B cell (primary cell): ENCODE measurements around the gene TBC1D22A. TPM values are rescaled to one million over a fixed set of nuclear protein-coding genes. Genes with fewer than 3 reads are reported as not detected.
"Not testable (repeated sequence)": the region's sequence is repeated elsewhere in the genome, so short reads cannot be mapped to it uniquely, and the experiment has no call there.

Source experiments
- ATAC-seq: fragments of 200-7000 bp; cut with Tn5 transposase; one replicate; pipeline ENCODE4 v1.10.0; 2021; ENCODE audit warnings: low read depth, mild to moderate bottlenecking, moderate number of reproducible peaks, moderate library complexity
- CTCF ChIA-PET: fragments of 350-600 bp; sonication (Branson Sonifier 250); formaldehyde crosslinking; loops from one replicate; lab custom pipeline; 2021; ENCODE audit warnings: antibody characterized with exemption, inconsistent platforms; lab: Charles Lee
- POLR2A ChIA-PET: fragments of 350-600 bp; sonication (Branson Sonifier 250); formaldehyde crosslinking; loops from one replicate; lab custom pipeline; 2021; ENCODE audit warnings: antibody characterized with exemption; lab: Charles Lee
- DNase-seq: peaks from one replicate; pipeline ENCODE4 v3.0.0; 2013
- H2AFZ ChIP-seq: 2 replicates; pipeline ENCODE4 v1.6.1; 2012; ENCODE audit warnings: mild to moderate bottlenecking, low read depth, low read length; ENCODE audit not compliant: insufficient read depth, poor library complexity, severe bottlenecking
- H3K27ac ChIP-seq, 2 donors: 1 replicate in 1 of 2; 2 replicates in 1 of 2; pipeline ENCODE4 v1.5.1; 2012 to 2013; ENCODE audit warnings: low read length in 2 of 2, mild to moderate bottlenecking in 2 of 2, moderate library complexity in 1 of 2
- H3K27me3 ChIP-seq, 4 experiments: fragments of 200-600 bp in 1 of 4; sonication (generic) in 1 of 4; replicated peaks in 1 of 4; 1 replicate in 2 of 4; 2 replicates in 2 of 4; pipeline versions ENCODE4 v1.6.1 to v1.7.0; 2013 to 2016; ENCODE audit warnings: low read length in 3 of 4, mild to moderate bottlenecking in 2 of 4, mixed read lengths in 1 of 4, moderate library complexity in 1 of 4; ENCODE audit not compliant: insufficient read depth in 4 of 4, control insufficient read depth in 3 of 4; ENCODE audit errors: control extremely low read depth in 1 of 4
- H3K36me3 ChIP-seq, 2 experiments: replicated peaks in 1 of 2; 1 replicate in 1 of 2; 2 replicates in 1 of 2; pipeline versions ENCODE4 v1.6.1 to v1.7.1; 2013; ENCODE audit warnings: low read length in 1 of 2; ENCODE audit not compliant: insufficient read depth in 2 of 2, control insufficient read depth in 1 of 2; ENCODE audit errors: control extremely low read depth in 1 of 2, extremely low read depth in 1 of 2
- H3K4me1 ChIP-seq, 2 donors: fragments of 200-600 bp in 1 of 2; sonication (generic) in 1 of 2; 1 replicate in 1 of 2; 2 replicates in 1 of 2; pipeline versions ENCODE4 v1.5.1 to v1.6.1; 2013 to 2017; ENCODE audit warnings: low read length in 2 of 2; ENCODE audit not compliant: control insufficient read depth in 2 of 2, insufficient read depth in 2 of 2
- H3K4me2 ChIP-seq: replicated peaks from 2 replicates; pipeline ENCODE3; 2012; ENCODE audit warnings: mild to moderate bottlenecking, low read depth, low read length; ENCODE audit not compliant: poor library complexity, severe bottlenecking
- H3K4me3 ChIP-seq, 5 experiments: fragments of 200-600 bp in 1 of 5; sonication (generic) in 1 of 5; 1 replicate in 3 of 5; 2 replicates in 2 of 5; pipeline versions ENCODE4 v1.5.1 to v1.7.0; 2011 to 2016; ENCODE audit warnings: low read length in 4 of 5, mild to moderate bottlenecking in 4 of 5, low read depth in 2 of 5, control low read depth in 1 of 5, moderate library complexity in 1 of 5; ENCODE audit not compliant: insufficient read depth in 1 of 5; ENCODE audit errors: control extremely low read depth in 1 of 5, extremely low read depth in 1 of 5
- H3K79me2 ChIP-seq: fragments of 200-600 bp; sonication (generic); one replicate; pipeline ENCODE4 v1.6.0; 2016; ENCODE audit warnings: low read length; ENCODE audit not compliant: control insufficient read depth, insufficient read depth
- H3K9ac ChIP-seq: fragments of 200-600 bp; sonication (generic); 2 replicates; pipeline ENCODE4 v1.6.1; 2017; ENCODE audit warnings: mild to moderate bottlenecking, low read length, moderate library complexity
- H3K9me3 ChIP-seq, 3 donors: one replicate each; pipeline versions ENCODE4 v1.6.1 to v1.7.1; 2013; ENCODE audit warnings: low read length in 2 of 3; ENCODE audit not compliant: control insufficient read depth in 2 of 3, insufficient read depth in 1 of 3; ENCODE audit errors: control extremely low read depth in 1 of 3
- H4K20me1 ChIP-seq: 2 replicates; pipeline ENCODE4 v1.6.0; 2012; ENCODE audit warnings: mild to moderate bottlenecking, low read length; ENCODE audit not compliant: insufficient read depth, control insufficient read depth, poor library complexity, severe bottlenecking
- H3K27ac Mint-ChIP-seq: one replicate; pipeline ENCODE4 v1.8.0; 2021; ENCODE audit warnings: mixed read lengths
- H3K27me3 Mint-ChIP-seq: one replicate; pipeline ENCODE4 v1.8.0; 2021; ENCODE audit warnings: mixed read lengths
- H3K4me1 Mint-ChIP-seq: one replicate; pipeline ENCODE4 v1.8.0; 2021; ENCODE audit warnings: mixed read lengths
- H3K4me3 Mint-ChIP-seq: one replicate; pipeline ENCODE4 v1.8.0; 2021; ENCODE audit warnings: mixed read lengths
- H3K9me3 Mint-ChIP-seq: one replicate; pipeline ENCODE4 v1.8.0; 2022; ENCODE audit warnings: mixed read lengths; ENCODE audit not compliant: insufficient read depth
- EZH2 ChIP-seq: IDR thresholded peaks from 2 replicates; pipeline ENCODE4 v1.6.1; 2012; ENCODE audit warnings: borderline replicate concordance, low read depth, mild to moderate bottlenecking, moderate library complexity, low read length; ENCODE audit not compliant: insufficient read depth, poor library complexity, severe bottlenecking
- WGBS: methylation state at CpG from one replicate; pipeline ENCODE4 v1.1.5; 2013; ENCODE audit warnings: missing lambda C conversion rate; ENCODE audit not compliant: insufficient coverage; 5-methylcytosine and 5-hydroxymethylcytosine counted together
- intact Hi-C: fragments of 100-400 bp; cut with micrococcal nuclease; formaldehyde crosslinking; loops from one replicate; pipeline ENCODE4 v1.10.0; 2022
- polyA plus RNA-seq: library from polyadenylated mRNA; depleted of rRNA; stranded (reverse); fragments of >200 nt; gene quantifications from 2 replicates; pipeline ENCODE4 v1.2.3, GENCODE V29; 2012
- total RNA-seq, 2 donors: library from RNA; stranded (reverse); fragments of 120-200 nt in 1 of 2; gene quantifications; 1 replicate in 1 of 2; 2 replicates in 1 of 2; pipeline versions ENCODE4 v1.2.3 to v1.2.4, GENCODE V29; 2013 to 2022
- TF ChIP-seq, protein P1 (sequence below): fragments of 200-600 bp; IDR thresholded peaks from one replicate; pipeline ENCODE4 v1.8.0; 2022; ENCODE audit warnings: antibody characterized with exemption, mild to moderate bottlenecking

The TBC1D22A gene
- total and polyA plus RNA-seq, 2 donors (not counting 1 experiment from before 2014, with no cell fraction given): 73.8 to 128 TPM

DNA sequence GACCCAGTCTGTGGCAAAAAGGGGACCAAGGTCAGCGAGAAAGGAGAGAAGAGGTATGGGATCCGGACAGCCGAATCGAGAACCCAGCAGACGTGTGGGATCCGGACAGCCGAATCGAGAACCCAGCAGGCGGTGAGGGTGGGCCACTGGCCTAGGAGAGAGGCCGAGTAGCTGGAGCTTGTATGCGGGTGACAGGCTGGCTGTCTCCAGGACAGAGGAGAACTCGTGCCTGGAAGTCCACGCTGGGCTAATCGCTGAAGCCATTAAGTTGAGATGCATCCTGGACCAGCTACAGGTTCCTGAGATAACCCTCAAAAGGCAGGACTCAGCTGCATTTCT lies 30.4 kb upstream of the TBC1D22A start:
- Histone ChIP-seq H3K9ac (no peak overlapping the region), H2AFZ (no peak overlapping the region), H3K4me1 (peaks cover 38 to 41% of the 10 kb centered on the region in 2 donors), H3K4me2 (no peak overlapping the region), H3K27me3 (no peaks in the 10 kb centered on the region), H3K27ac (no peak overlapping the region), H3K9me3 (no peaks in the 10 kb centered on the region), H4K20me1 (peaks cover 93% of the 10 kb centered on the region), H3K79me2 (peaks cover 82% of the 10 kb centered on the region), H3K36me3 (peaks cover 0 to 27% of the 10 kb centered on the region in 2 experiments), H3K4me3 (no peak overlapping the region)
- Mint-ChIP-seq H3K27ac (no peak overlapping the region), H3K4me1 (peaks cover 55% of the 10 kb centered on the region), H3K4me3 (no peak overlapping the region), H3K27me3 (no peaks in the 10 kb centered on the region), H3K9me3 (no peaks in the 10 kb centered on the region)
- ChIA-PET CTCF (interaction anchor here (1.8 kb wide), 1 partner anchor 168 kb away, joined by 6 read pairs; no protein-coding TSS in a partner anchor), POLR2A (no interaction called here)
- intact Hi-C loops: no loop called here
- no peak for TF ChIP-seq EZH2
- TF ChIP-seq, protein P1, sequence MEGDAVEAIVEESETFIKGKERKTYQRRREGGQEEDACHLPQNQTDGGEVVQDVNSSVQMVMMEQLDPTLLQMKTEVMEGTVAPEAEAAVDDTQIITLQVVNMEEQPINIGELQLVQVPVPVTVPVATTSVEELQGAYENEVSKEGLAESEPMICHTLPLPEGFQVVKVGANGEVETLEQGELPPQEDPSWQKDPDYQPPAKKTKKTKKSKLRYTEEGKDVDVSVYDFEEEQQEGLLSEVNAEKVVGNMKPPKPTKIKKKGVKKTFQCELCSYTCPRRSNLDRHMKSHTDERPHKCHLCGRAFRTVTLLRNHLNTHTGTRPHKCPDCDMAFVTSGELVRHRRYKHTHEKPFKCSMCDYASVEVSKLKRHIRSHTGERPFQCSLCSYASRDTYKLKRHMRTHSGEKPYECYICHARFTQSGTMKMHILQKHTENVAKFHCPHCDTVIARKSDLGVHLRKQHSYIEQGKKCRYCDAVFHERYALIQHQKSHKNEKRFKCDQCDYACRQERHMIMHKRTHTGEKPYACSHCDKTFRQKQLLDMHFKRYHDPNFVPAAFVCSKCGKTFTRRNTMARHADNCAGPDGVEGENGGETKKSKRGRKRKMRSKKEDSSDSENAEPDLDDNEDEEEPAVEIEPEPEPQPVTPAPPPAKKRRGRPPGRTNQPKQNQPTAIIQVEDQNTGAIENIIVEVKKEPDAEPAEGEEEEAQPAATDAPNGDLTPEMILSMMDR: no peak
- 99% methylated on average over 14 of the region's 14 CpGs for WGBS
- DNase-seq (no peak), ATAC-seq (no peak)

DNA sequence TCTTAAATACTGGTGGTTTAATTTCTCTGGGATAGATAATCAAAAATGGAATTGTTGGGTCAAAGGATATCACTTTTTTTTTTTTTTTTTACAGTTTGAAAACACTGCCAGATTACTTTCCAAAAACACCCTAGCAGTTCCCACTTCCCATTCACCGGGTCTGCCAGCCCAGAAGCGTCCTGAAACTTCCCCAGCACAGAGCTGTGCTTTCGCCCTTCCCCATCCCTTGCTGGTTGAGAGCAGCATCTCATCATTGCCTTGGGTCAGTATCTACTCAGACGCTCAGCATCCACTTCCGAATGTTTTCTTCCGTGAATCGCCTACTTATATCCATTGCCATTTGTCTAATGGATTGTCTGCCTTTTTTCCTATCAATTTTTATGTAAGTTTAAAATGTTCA lies 29.9 kb upstream of the TBC1D22A start:
- Histone ChIP-seq H2AFZ (no peak overlapping the region), H3K9ac (no peak overlapping the region), H3K27ac (no peak overlapping the region), H3K4me2 (no peak overlapping the region), H3K4me3 (no peak overlapping the region), H3K36me3 (peaks cover 0 to 25% of the 10 kb centered on the region in 2 experiments), H3K4me1 (peaks cover 37 to 40% of the 10 kb centered on the region in 2 donors), H3K79me2 (peaks cover 82% of the 10 kb centered on the region), H3K9me3 (no peaks in the 10 kb centered on the region), H4K20me1 (peaks cover 93% of the 10 kb centered on the region), H3K27me3 (no peaks in the 10 kb centered on the region)
- Mint-ChIP-seq H3K27me3 (no peaks in the 10 kb centered on the region), H3K4me3 (no peak overlapping the region), H3K4me1 (peaks cover 53% of the 10 kb centered on the region), H3K9me3 (no peaks in the 10 kb centered on the region), H3K27ac (no peak overlapping the region)
- no peak for ATAC-seq
- intact Hi-C loops: no loop called here
- POLR2A ChIA-PET: no interaction called here
- TF ChIP-seq, protein P1: no peak
- TF ChIP-seq EZH2: no peak
- CTCF ChIA-PET: interaction anchor here (1.4 to 2.1 kb wide), 2 partner anchors 71 to 169 kb away, joined by 3 to 6 read pairs; no protein-coding TSS in a partner anchor
- 82% methylated on average over 3 of the region's 7 CpGs for WGBS
- no peak for DNase-seq

DNA sequence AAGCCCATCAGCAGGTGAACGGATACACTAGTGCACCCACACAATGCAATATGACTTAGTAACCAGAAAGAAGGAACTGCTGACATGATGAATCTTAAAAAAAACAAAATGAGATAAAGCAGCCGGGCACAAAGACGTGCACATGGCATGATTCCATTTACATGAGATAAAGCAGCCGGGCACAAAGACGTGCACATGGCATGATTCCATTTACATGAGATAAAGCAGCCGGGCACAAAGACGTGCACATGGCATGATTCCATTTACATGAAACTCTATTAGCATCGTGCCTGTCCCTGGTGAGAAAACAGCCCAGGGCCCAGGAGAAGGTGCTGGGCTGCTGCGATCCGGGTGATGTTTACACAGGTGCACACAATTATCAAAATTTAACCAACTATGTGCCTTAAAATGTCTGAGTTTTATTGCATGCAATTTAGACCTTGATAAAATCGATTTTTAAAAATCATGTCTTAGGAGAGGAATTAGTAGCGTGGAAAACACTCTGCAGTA lies 28.2 kb upstream of the TBC1D22A start:
- H3K27me3 ChIP-seq, H3K9me3 Mint-ChIP-seq, H3K9me3 ChIP-seq, H2AFZ ChIP-seq, H3K27ac ChIP-seq, ATAC-seq, DNase-seq, H3K27me3 Mint-ChIP-seq: not testable (repeated sequence)
- Histone ChIP-seq H3K36me3 (peaks cover 0 to 12% of the 10 kb centered on the region in 2 experiments), H3K4me1 (peaks cover 46 to 48% of the 10 kb centered on the region in 2 donors), H3K4me3 (peak overlapping the region in 1 of 5 experiments; percentile 56), H3K79me2 (peaks cover 67% of the 10 kb centered on the region), H3K4me2 (peak overlapping the region; percentile 95), H3K9ac (peak overlapping the region; percentile 56), H4K20me1 (peaks cover 87% of the 10 kb centered on the region)
- WGBS: 47% methylated on average over 7 of the region's 12 CpGs
- Mint-ChIP-seq H3K27ac (peak overlapping the region; percentile 7), H3K4me3 (peak overlapping the region; percentile 91), H3K4me1 (peaks cover 55% of the 10 kb centered on the region)
- ChIA-PET POLR2A (interaction anchor here (1.6 kb wide), 1 partner anchor 170 kb away, joined by 3 read pairs; no protein-coding TSS in a partner anchor), CTCF (interaction anchor here (0.7 to 3.4 kb wide), 3 partner anchors 25 to 171 kb away, joined by 4 to 12 read pairs (median 6); no protein-coding TSS in a partner anchor)
- intact Hi-C loops: loop anchor here (2.0 kb wide), 2 partner anchors 59 to 147 kb away; no protein-coding TSS in a partner anchor
